GM13977 (cell line): Measurements from ENCODE around the gene HDAC9.

Source experiments
- DNase-seq: peaks from one replicate; pipeline ENCODE4 v3.0.0; 2012; ENCODE audit warnings: low spot score
- in situ Hi-C: fragments of 300-500 bp; cut with MboI; formaldehyde crosslinking; loops from one replicate; pipeline ENCODE4 v1.12.0; 2022; ENCODE audit warnings: low sequenced_read_pairs, low pct_unique_long_range_greater_than_20kb, mixed read lengths, inconsistent platforms; ENCODE audit not compliant: unreplicated experiment
- TF ChIP-seq, protein P1 (sequence below): IDR thresholded peaks from 2 replicates; pipeline ENCODE4 v1.5.1; 2012; ENCODE audit warnings: mild to moderate bottlenecking, control low read depth; ENCODE audit not compliant: insufficient read depth; ENCODE audit errors: extremely low read depth, missing control alignments

Gene HDAC9

DNA sequence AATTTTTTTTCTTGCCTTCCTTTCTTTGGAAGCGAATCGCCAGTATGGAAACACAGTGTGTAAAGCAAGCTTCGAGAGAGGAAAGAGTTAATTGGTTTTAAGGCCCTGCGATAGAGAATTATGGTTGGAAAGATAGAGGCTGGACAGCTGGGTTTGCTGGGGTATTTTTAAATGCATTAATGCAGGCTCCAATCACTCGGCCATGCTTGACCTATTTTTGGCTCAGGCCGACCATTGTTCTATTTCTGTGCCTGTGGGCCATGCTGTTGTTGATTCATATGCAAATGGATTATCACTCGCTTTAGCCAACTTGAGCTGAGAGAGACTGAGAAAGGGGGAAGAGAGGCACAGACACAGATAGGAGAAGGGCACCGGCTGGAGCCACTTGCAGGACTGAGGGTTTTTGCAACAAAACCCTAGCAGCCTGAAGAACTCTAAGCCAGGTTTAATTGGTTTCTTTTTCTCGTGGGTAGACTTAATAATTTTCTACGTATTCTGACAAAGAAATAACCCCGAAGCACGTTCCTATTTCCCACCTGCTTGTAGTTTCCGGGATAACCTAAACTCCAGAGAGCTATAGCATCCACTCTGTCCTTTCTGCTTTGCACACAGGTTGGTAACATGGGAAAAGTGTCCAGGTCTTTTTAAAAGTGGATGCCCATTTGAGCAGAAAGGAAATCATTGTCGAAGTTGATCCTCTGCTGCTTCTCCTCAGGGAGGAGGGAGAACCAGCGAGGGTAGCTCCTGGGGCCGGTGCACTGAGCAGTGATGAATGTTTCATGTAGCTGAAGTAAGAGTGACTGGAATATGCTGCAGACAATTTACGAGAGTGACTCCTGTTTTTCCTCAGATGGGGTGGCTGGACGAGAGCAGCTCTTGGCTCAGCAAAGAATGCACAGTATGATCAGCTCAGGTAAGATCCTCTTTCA, at the start of gene HDAC9:
Gene HDAC9, plus strand, starts transcription at position 338 of the 929 bp plus-strand sequence. Its CDS starts 554 bp downstream, at position 892.
- DNase-seq = peak; percentile 19
- in situ Hi-C loops = no loop called here
- TF ChIP-seq, protein P1, sequence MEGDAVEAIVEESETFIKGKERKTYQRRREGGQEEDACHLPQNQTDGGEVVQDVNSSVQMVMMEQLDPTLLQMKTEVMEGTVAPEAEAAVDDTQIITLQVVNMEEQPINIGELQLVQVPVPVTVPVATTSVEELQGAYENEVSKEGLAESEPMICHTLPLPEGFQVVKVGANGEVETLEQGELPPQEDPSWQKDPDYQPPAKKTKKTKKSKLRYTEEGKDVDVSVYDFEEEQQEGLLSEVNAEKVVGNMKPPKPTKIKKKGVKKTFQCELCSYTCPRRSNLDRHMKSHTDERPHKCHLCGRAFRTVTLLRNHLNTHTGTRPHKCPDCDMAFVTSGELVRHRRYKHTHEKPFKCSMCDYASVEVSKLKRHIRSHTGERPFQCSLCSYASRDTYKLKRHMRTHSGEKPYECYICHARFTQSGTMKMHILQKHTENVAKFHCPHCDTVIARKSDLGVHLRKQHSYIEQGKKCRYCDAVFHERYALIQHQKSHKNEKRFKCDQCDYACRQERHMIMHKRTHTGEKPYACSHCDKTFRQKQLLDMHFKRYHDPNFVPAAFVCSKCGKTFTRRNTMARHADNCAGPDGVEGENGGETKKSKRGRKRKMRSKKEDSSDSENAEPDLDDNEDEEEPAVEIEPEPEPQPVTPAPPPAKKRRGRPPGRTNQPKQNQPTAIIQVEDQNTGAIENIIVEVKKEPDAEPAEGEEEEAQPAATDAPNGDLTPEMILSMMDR = no peak

DNA sequence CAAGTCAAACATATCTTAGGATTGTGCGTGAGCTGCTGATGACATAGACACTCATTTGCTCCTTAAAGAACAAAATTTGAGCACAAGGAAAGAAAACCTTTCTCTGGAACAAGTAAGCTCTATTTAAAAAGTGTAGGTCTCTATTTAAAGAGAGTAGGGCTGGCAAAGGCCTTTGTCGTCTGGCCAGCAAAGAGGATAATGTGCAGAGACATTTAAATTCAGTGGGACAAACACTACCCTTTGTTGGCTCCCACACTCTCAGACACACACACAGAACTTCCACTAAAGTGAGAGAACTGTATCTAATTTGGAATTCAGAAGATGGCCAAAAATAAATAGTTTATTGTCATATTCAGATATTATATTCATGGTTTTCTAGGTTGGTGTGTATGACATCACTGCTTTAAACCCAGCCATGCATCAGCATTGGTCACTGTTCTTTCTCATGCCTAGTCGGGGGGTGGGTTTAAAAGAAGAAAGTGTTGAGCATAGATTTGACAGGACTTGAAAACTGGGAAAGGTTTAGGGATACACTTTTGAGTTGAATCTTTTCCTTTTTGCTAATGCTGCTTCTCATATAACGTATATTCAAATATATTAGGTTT, 49.5 kb upstream of the HDAC9 start:
- DNase-seq = no peak
- in situ Hi-C loops = no loop called here
- TF ChIP-seq, protein P1 = no peak

DNA sequence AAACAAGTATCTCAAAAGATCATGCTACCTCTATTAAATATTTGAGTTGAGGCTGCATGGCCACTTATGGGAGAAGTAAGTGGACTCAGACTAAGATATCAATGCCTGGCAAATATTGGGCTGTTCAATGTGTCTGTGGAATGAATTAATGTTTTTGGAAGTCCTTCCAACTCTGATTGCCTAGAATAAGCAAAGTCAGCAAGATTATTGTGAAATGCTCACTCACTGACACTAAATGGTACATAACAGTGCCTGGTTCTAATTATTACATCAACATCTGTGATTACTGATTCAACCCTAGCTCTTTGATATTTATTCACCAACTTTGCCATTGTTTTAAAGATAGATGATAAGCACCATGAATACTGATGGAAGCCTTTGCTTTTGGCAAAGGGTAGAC, 45.5 kb upstream of the HDAC9 start:
- no peak for DNase-seq
- TF ChIP-seq, protein P1 = no peak
- in situ Hi-C loops = no loop called here

DNA sequence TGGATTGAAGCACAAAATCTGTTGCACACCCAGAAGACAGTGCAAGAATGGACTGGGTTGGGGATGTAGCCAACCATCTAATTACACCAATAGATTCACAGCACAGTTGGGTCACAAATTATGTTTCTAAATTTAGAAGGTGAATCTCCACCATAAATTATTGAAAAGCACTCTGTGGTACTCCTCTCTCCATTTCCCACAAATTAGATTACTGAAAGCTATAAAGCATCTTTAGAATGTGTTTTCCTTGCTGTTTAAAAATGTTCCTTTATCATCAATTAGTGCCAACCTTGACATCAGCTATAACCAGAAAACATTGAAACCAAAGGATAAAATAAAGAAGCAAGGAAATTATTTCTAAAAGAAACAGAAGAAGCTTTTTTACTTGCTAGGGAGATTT, 39.9 kb upstream of the HDAC9 start:
- TF ChIP-seq, protein P1 = no peak
- in situ Hi-C loops = no loop called here
- no peak for DNase-seq

DNA sequence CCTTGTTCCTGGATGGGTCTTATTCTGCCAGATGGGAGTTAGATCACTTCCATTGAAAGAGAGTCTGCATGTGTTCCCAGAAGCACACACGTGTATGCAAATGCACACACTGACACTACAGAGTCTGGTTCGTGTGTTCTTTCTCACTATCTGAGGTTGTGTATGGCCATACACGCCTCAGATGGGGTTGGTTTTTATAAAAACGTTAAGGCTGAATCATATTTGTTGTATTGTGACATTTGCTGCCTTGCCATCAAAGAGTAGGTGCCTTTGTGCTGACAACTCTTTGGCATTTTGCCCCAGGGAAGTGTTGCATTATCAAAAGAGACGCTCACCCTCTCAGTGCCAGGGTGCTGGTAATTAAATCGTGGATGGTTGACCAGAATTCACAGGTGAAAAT, 37.7 kb upstream of the HDAC9 start:
- TF ChIP-seq, protein P1 = no peak
- no peak for DNase-seq
- in situ Hi-C loops = no loop called here

DNA sequence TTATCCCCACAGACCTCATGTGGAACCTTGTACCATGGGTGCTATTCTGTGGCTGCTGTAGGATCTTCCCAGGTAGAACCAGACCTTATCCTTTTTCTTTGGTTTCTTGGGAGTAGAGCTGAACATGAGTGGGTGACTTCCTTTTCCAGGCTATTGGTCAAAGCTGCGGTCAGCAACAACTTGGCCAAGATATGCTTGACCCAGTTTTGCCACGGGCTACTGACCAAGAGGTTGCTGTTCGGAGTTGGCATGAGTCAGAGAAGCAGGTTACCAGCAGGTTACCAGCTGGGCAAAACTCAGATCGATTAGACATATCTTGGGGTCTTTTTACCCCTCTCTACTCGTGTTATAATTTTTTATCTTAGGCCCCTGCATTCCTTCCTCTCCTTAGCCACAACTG, 36.7 kb upstream of the HDAC9 start:
- TF ChIP-seq, protein P1 = no peak
- in situ Hi-C loops = no loop called here
- no peak for DNase-seq
